ENCODE data around the gene FLOT2.

FLOT2 gene

GRCh38 chr17:28896884-28897768 lies at the start of gene FLOT2:
TSS of gene FLOT2 (minus strand) at chr17:28897733. CDS start at chr17:28897574, 159 bp downstream.
- peak within 1 kb of the TSS; percentile 76 to 99 for H3K27ac ChIP-seq
- DNase-seq (ENCODE audit: low spot score) = peak; percentile 86
- no peak for TF ChIP-seq CTCF (IDR thresholded peaks at IDR 0.05)
- peak within 1 kb of the TSS; percentile 99 for H3K4me3 ChIP-seq

GRCh38 chr17:28946239-28946638 lies 48.7 kb upstream of the FLOT2 start:
- peak overlapping the region in 1 of 2 donors; percentile 44 for H3K27ac ChIP-seq
- H3K4me3 ChIP-seq = peak overlapping the region; percentile 5
- no peak for TF ChIP-seq CTCF (IDR thresholded peaks at IDR 0.05)
- no peak for DNase-seq (ENCODE audit: low spot score)

- H3K4me3 ChIP-seq = peak overlapping the region; percentile 32
- no peak for TF ChIP-seq CTCF (IDR thresholded peaks at IDR 0.05)
- peak overlapping the region in 1 of 2 donors; percentile 44 for H3K27ac ChIP-seq
- no peak for DNase-seq (ENCODE audit: low spot score)
Observed at GRCh38 chr17:28944862-28945741, 47.6 kb upstream of the FLOT2 start.

- H3K27ac ChIP-seq = no peak overlapping the region
- H3K4me3 ChIP-seq = no peak overlapping the region
- no peak for TF ChIP-seq CTCF (IDR thresholded peaks at IDR 0.05)
- DNase-seq (ENCODE audit: low spot score) = no peak
Observed at GRCh38 chr17:28944343-28944742, 46.8 kb upstream of the FLOT2 start.

- no peak for TF ChIP-seq CTCF (IDR thresholded peaks at IDR 0.05)
- no peak for DNase-seq (ENCODE audit: low spot score)
- Histone ChIP-seq H3K27ac (no peak overlapping the region), H3K4me3 (no peak overlapping the region)
Observed at GRCh38 chr17:28942925-28943324, 45.4 kb upstream of the FLOT2 start.

GRCh38 chr17:28941251-28941650 lies 43.7 kb upstream of the FLOT2 start:
- no peak overlapping the region for H3K4me3 ChIP-seq
- DNase-seq (ENCODE audit: low spot score) = no peak
- TF ChIP-seq CTCF (IDR thresholded peaks at IDR 0.05) = no peak
- H3K27ac ChIP-seq = no peak overlapping the region
